GM18519 (cell line): Measurements from ENCODE around the gene SHC2.

Experiments
- ATAC-seq: cut with Tn5 transposase; IDR thresholded peaks from one replicate; pipeline ENCODE4 v1.9.1; 2021; ENCODE audit warnings: mild to moderate bottlenecking, moderate library complexity; ENCODE audit not compliant: unreplicated experiment, low FRiP score

SHC2 gene

DNA sequence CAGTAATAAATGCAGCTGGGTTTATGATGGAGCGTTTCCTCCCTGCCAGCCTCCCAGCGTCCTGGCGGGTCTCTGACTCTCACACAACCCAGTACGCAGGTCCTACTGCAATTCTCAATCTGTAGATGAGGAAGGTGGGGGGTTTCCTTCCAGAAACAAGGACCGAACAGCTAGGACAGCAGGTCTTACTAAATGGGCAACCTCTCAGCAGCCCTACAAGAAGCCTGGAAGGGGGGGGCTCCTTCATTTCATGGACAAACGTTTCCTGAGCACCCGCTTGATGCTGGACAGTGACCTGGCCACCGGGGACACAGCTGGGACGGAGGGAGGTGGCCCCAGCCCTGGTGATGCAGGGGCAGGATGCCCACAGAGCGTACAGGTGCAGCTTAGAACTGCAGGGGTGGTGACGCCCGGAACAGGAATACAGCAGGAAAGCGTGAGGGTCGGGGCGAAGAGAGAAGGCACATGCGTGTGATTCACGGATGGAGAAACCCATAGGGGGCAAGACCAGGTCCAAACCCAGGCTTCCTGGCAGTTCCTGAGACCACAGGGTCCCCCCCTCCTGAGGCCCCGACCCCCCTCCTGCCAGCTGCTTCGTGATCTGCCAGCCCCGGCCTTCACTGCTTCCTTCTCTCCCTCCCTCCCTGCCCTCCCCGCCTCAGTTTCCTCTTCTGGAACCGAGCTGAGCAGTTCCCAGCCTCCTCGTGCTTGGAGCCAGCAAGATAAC is 51.2 kb downstream of the SHC2 start:
- no peak for ATAC-seq

DNA sequence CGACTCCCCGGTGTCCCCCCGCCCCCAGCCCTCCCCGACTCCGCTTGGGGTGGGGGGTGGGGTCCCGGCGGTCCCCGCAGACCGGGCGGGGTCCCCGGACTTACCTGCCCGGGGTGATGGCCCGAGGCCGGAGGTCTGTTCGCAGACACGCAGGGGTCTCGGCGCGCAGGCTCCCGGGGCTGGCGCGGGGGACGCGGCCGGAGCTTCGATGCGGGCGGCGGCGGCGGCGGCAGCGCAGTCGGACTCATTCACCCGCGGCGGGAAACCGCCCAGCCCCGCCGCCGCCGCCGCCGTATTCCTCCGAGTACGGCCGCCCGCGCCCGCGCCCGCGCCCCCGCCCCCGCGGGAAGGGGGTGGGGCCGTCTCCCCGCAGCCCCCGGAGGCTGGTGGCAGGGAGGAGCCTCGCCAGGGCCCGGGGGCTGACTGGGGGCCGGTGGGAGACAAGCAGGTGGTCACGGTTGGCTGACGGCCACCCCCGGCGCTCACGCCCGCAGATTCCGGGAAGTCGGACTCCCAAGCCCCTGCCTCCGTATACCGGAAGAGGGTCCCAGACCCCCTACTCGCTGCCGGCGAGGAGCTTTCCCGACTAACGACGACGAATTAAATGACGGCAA is 51.8 kb downstream of the SHC2 start, which contains the start of gene C2CD4C:
C2CD4C (minus strand) TSS at position 246 of the 614 bp plus-strand sequence. CDS start 786 bp downstream, outside the sequence.
- no peak for ATAC-seq

GRCh38 chr19:408441-408901 is 52.4 kb downstream of the SHC2 start:
- ATAC-seq = no peak

DNA sequence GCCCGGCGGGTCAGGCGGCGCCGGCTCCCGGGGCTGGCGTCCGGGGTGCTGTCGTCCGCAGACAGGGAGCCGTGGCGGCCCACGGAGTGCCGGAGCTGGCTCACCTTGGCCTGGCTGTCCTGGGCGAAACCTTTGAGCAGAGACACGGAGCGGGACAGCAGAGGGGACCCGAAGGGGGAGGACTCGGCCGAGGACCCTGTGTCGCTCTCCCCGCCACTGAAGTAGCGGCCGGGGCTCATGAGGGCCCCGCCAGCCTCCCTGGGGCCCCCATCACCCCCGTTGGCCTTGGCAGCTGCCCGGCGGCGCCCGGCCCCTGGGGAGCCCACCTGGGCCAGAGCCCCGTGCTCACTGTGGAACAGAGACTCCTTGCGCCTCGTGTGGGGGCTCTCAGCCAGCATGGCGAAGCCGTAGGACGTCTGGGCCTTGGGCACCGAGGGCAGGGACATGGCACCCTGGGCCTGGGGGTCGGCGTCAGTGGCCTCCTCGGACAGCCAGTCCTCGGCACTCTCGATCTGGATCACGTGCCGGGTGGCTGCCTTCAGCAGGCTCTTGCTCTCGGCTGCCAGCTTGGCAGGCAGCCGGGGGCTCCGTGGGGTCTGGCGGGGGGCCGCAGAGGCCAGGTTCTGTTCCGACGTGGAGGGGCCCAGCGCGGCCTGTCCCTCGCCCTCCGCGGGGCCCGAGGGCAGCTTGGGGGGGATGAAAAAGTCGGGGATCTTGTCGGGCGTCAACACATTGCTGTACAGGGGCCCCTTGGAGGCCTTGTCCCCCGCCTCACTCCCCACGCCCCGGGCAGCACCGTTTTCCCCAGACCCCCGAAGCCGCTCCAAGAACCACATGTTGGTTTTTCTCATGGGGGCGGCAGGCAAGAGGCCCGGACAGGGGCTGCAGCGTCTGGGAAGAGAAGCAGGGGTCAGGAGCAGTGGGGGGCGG is 53.1 kb downstream of the SHC2 start:
- no peak for ATAC-seq

DNA sequence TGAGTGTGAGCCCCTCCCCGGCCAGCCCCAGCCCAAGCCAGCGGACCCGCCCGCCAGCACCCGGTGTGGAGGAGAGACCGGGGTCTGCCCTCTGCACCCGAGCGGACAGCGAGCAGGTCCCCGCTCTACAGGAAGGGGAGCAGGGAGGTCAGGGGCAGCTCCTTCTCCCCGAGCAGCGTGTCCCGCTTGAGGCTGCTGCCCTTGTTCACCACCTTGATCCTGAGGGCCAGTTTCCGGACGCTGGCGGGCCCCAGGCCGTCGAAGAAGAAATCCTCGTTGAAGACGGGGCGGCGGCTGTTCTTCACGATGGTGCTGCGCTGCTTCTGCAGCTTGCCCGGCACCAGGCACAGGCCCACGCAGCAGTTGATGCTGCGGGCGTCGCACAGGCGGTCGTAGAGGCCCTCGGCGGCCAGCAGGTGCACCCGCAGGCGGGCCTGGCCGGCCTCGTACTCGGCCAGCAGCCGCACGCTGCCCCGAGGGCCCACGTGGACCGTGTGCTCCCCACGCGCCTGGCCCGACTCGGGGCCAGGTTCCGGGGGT is 53.8 kb downstream of the SHC2 start:
- no peak for ATAC-seq

GRCh38 chr19:406135-406781 is 54.6 kb downstream of the SHC2 start:
- no peak for ATAC-seq

DNA sequence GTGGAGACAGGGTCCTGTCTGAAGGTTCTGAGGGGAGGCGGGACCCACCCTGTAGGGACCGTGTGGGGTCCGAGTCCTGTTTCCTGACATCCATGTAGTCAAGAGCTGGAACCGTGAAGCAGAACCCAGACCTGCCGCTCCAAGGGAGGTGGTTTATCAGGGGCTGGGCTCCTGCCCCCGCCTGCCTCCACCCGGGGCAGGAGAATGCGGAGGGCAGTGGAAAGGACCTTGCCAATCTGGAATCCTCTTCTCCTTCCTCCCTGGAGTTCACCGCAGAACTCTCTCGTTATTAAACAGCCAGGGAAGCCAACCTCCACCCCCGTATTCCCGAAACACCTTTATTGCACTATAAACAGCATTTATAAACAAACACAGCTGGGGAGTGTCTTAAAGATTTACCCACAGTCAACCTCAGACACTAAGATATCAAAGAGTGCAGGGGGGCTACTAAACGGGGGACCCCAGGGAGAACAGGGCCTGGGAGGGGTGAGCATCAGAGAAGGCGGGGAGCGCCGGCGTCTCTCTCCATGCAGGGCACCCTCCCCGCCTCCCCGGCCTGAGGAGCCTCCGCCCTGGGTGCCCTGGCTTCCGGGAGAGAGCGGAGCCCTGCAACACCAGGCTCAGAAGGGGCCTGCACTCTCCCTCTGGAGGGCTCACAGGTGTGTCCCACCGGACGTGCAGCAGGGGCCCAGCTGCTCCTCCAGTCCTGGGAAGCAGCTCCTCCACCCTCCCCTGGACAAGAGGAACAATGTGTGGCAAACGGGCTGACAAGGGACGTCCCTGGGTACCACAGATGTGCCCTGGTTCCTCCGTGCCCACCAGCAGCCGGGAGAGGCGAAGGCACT is 55.5 kb downstream of the SHC2 start:
- ATAC-seq = no peak

DNA sequence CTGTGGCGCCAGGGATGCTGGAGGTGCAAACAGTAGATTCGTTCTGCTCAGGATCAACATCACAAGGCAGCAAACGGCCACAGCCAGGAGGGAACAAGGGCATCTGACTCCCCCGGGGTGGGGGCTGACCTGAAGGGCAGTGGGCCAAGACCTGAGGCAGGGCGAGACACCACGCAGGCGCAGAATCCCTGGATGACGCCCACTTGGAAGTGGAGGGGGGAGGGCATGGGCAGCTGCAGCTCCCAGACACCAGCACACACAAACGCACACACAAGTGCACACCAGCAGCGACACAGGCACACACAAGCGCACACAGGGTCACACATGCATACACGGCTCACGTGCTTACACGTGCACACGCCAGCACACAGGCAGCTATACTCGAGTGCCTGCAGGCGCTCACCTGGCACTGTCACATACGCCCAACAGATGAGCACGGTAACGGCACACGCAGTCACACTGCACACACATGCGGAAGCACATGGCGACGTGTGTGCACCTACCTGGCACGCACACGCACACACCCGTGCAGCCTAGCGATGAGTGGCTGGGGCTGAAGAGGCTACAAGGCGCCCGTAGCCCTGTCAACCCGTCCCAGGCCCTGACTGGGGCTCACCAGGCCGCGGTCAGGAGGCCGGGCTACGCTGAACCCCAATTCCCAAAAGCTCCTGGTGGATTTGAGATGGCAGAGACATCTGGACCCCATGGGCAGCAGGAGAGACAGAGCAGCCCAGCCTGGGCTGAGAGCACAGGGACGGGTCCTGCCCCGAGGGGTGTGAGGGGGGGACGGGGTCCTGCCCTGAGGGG is 57.4 kb downstream of the SHC2 start:
- ATAC-seq = no peak

DNA sequence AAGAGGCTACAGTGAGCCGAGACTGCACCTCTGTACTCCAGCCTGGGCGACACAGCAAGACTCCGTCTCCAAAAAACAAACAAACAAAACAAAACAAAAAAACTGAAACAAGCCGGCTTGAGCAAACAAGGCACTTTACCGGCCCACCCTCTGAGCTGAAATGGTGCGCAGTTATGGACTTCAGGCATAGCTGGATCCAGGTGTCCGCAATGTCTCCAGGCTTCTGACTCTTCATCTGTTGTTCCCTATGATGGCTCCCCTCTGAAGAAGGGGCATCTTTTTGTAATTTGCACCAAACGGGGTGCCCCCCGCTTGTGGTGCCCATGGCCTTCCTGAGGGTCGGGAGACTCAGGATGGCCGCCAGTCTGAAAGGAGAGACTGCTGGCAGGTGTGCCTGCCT is 58.0 kb downstream of the SHC2 start:
- no peak for ATAC-seq

DNA sequence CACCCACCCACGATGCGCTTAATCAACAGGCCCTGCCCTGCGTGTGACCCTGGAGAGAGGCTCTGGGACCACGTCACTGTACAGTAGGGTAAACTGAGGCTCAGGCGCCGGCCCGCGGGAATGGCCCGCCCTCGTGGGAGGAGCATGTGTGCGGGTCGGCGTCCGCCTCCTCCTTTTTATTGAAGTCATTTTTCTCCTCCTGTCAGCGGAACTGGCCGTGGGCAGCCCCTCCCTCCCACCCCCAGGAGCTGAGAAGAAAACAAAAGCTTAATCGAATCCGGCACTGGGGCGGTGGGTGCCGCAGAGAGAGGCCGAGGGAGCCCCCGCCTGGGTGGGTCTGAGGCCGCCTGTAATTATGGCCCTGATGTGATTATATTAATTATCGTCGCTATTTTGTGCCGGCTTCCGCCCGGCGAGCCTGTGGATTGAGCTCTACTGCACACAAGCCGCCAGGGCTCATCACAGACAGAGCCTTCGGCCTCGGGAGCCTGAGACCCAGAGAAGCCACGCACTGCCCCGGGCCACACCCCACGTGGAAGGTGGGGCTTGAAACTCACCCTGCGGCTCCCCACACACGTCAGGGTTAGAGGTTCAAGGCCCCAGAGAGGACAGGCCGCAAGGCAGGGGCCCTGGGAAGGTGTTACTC is 58.8 kb downstream of the SHC2 start:
- ATAC-seq = no peak

GRCh38 chr19:400976-401865 is 59.6 kb downstream of the SHC2 start:
- ATAC-seq = no peak

GRCh38 chr19:399370-399769 is 61.5 kb downstream of the SHC2 start:
- ATAC-seq = no peak

DNA sequence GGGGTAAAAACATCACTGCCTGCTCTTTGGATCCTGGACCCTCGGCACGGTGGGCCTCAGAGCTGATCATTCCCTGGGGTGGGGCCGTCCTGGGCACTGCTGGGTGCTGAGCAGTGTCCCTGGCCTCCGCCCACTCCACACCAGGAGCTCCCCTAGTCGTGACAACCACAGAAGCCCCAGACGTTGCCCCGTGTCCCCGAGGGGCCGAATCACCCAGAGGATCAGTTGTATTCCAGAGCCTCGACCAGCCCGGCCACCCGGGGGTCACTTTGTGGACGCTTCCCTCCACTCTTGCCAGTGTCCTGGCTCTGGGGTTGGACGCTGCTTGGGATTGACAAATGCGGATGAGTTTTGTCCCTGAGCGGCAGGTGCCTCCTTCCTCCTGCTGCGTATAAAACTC is 62.1 kb downstream of the SHC2 start:
- no peak for ATAC-seq

DNA sequence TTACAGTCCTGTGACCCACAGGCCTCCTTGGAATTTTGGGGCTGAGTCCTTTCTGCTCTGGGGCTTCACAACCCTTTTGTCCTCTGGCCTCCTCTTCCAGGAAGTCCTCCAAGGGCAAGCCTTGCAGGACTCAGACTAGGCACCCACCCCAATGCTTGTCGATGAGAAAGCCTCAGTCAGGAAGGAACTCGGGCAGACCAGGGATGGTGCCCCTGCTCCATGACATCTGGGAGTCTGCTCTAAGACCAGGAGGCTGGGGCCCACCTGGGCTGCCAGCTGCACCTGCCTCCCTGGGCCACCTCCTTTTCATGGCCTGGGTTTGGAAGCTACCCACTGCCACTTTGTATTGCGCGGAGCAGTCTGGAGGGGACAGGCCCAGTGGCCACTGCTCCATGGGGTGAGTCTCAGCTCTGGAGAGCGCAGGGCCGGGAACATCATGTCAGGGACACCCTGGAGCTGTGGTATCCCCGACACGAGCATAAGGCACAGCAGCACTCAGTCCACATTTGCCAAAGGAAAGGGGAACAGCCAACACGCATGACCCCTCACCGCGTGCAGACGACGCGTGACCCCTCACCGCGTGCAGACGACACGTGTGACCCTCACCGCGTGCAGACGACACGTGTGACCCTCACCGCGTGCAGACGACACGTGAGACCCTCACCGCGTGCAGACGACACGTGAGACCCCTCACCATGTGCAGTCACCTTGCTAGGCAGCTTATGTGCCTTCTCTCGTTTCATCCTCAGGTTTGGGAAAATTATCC is 62.7 kb downstream of the SHC2 start:
- no peak for ATAC-seq

- ATAC-seq = no peak
Observed at GRCh38 chr19:397321-397720, 63.5 kb downstream of the SHC2 start.

- ATAC-seq = no peak
Observed at GRCh38 chr19:395467-395866, 65.4 kb downstream of the SHC2 start.
